AG04450 (cell line): ENCODE measurements around the gene PCDHGA5. TPM values are rescaled to one million over a fixed set of nuclear protein-coding genes. Genes with fewer than 3 reads are reported as not detected.

ENCODE experiments used
- CTCF ChIA-PET: fragments of 300-600, 350-600 bp; formaldehyde crosslinking; extraction: SDS; loops from one replicate; lab custom pipeline; 2022; ENCODE audit warnings: antibody characterized with exemption, inconsistent platforms; lab: Charles Lee
- POLR2A ChIA-PET: fragments of 350-600 bp; formaldehyde crosslinking; extraction: SDS; loops from one replicate; lab custom pipeline; 2021; ENCODE audit warnings: antibody characterized with exemption, inconsistent platforms; lab: Yijun Ruan, JAX
- DNase-seq: peaks from one replicate; pipeline ENCODE4 v3.0.0-alpha.2; 2011; ENCODE audit warnings: low read depth, low spot score
- H3K27ac ChIP-seq: one replicate; pipeline ENCODE4 v1.5.1; 2012; ENCODE audit warnings: low read depth, low read length, control low read depth
- H3K27me3 ChIP-seq: one replicate; pipeline ENCODE4 v1.6.0; 2012; ENCODE audit warnings: low read length; ENCODE audit not compliant: control insufficient read depth, insufficient read depth
- H3K4me3 ChIP-seq: 2 replicates; pipeline ENCODE4 v1.5.1; 2011; ENCODE audit warnings: mild to moderate bottlenecking, low read depth, low read length, control low read depth
- H3K9me3 ChIP-seq: 2 replicates; pipeline ENCODE4 v1.5.1; 2012; ENCODE audit warnings: low read length; ENCODE audit not compliant: control insufficient read depth, insufficient read depth
- CTCF ChIP-seq: IDR thresholded peaks from 2 replicates; pipeline ENCODE4 v1.5.1; 2011; ENCODE audit warnings: low read depth, low read length, control low read depth, inconsistent platforms
- polyA plus RNA-seq: library from polyadenylated mRNA; depleted of rRNA; stranded (reverse); fragments of >200 nt; gene quantifications from 2 replicates; pipeline ENCODE4 v1.2.3, GENCODE V29; 2011

PCDHGA5 gene
- polyA plus RNA-seq, 1 experiment = 1.4 TPM

GRCh38 chr5:141362719-141363118, 1.2 kb upstream of the PCDHGA5 start:
- H3K9me3 ChIP-seq = peaks cover 61% of the 10 kb centered on the region
- POLR2A ChIA-PET = no interaction called here
- peaks cover 32% of the 10 kb centered on the region for H3K27me3 ChIP-seq
- DNase-seq = no peak
- no peak overlapping the region for H3K4me3 ChIP-seq
- H3K27ac ChIP-seq = no peak overlapping the region
- TF ChIP-seq CTCF = no peak
- CTCF ChIA-PET = interaction anchor here (1.0 to 1.7 kb wide), 2 partner anchors 24 to 201 kb away, joined by 3 to 5 read pairs; partner anchors contain the start of gene PCDHGA2

GRCh38 chr5:141366016-141366896, 2.3 kb downstream of the PCDHGA5 start:
- peaks cover 57% of the 10 kb centered on the region for H3K9me3 ChIP-seq
- no peak overlapping the region for H3K4me3 ChIP-seq
- DNase-seq = no peak
- ChIA-PET CTCF (interaction anchor here (1.0 kb wide), 1 partner anchor 201 kb away, joined by 3 read pairs; no protein-coding TSS in a partner anchor), POLR2A (no interaction called here)
- peaks cover 29% of the 10 kb centered on the region for H3K27me3 ChIP-seq
- H3K27ac ChIP-seq = no peak overlapping the region
- TF ChIP-seq CTCF = no peak

- no peak within 1 kb of the TSS for H3K27ac ChIP-seq
- H3K9me3 ChIP-seq = peaks cover 65% of the 10 kb centered on the region
- CTCF ChIA-PET = interaction anchor here (0.5 to 3.8 kb wide), 32 partner anchors 9 to 228 kb away, joined by 3 to 105 read pairs (median 4); partner anchors contain the start of genes PCDHB14, PCDHGA1, PCDHGA10 and PCDHGA11
- DNase-seq = no peak
- peak within 1 kb of the TSS; percentile 47 for H3K4me3 ChIP-seq
- POLR2A ChIA-PET = interaction anchor here (0.7 to 1.2 kb wide), 3 partner anchors 10 to 194 kb away, joined by 3 to 4 read pairs (median 3); no protein-coding TSS in a partner anchor
- peak; percentile 48 for TF ChIP-seq CTCF
- peaks cover 16% of the 10 kb centered on the region for H3K27me3 ChIP-seq
Measured at GRCh38 chr5:141369994-141370848, 6.3 kb downstream of the PCDHGA5 start, which contains the start of gene PCDHGB3. Gene PCDHGB3, plus strand, starts transcription at chr5:141370242. Its CDS starts 153 bp downstream, at chr5:141370395.

- ChIA-PET CTCF (interaction anchor here (0.9 to 3.8 kb wide), 8 partner anchors 22 to 195 kb away, joined by 3 to 105 read pairs (median 14); partner anchors contain the start of genes PCDHGA10, PCDHGA12, PCDHGB1 and TAF7), POLR2A (no interaction called here)
- no peak overlapping the region for H3K27ac ChIP-seq
- no peak overlapping the region for H3K4me3 ChIP-seq
- peaks cover 67% of the 10 kb centered on the region for H3K9me3 ChIP-seq
- H3K27me3 ChIP-seq = peaks cover 4% of the 10 kb centered on the region
- no peak for DNase-seq
- no peak for TF ChIP-seq CTCF
Measured at GRCh38 chr5:141371572-141372475, 7.9 kb downstream of the PCDHGA5 start.
